ENCODE measurements around the gene KCNK13. TPM values are rescaled to one million over a fixed set of nuclear protein-coding genes. Genes with fewer than 3 reads are reported as not detected.

The KCNK13 gene
- total RNA-seq, result 1.4 TPM

GRCh38 chr14:90061685-90062126 lies at the start of gene KCNK13:
Gene KCNK13, plus strand, starts transcription at chr14:90061994. Its CDS starts 212 bp downstream, at chr14:90062206.

Other genes starting within 250 kb of the KCNK13 start
- gene EFCAB11, start 107.3 kb upstream of the KCNK13 start, total RNA-seq, result 24.6 TPM
- gene TDP1, start 106.1 kb upstream of the KCNK13 start, total RNA-seq, result 39.7 TPM
- gene PSMC1, start 194.6 kb downstream of the KCNK13 start, total RNA-seq, result 149 TPM